SIG-M5 treated with dmso at 0.1 percent for 504 hours (cell line): ENCODE data around the gene RELN.

ENCODE experiments used
- DNase-seq: peaks from one replicate; lab custom pipeline; 2025; ENCODE audit not compliant: unreplicated experiment; lab: John Stamatoyannopoulos, UW

RELN gene

GRCh38 chr7:103690242-103690974 is 299.1 kb downstream of the RELN start:
- no peak for DNase-seq

- no peak for DNase-seq
These were observed 300.2 kb downstream of the RELN start for GRCh38 chr7:103689255-103689654.

GRCh38 chr7:103687951-103688350 is 301.5 kb downstream of the RELN start:
- DNase-seq: no peak

- DNase-seq: no peak
These were observed 302.2 kb downstream of the RELN start for GRCh38 chr7:103687272-103687671.

GRCh38 chr7:103686763-103687162 is 302.7 kb downstream of the RELN start:
- DNase-seq: no peak

GRCh38 chr7:103686064-103686463 is 303.4 kb downstream of the RELN start:
- DNase-seq: no peak

- no peak for DNase-seq
These were observed 303.8 kb downstream of the RELN start for GRCh38 chr7:103685646-103686045.

GRCh38 chr7:103683348-103683747 is 306.1 kb downstream of the RELN start:
- DNase-seq: no peak

GRCh38 chr7:103680161-103681144 is 309.0 kb downstream of the RELN start:
- no peak for DNase-seq

- DNase-seq: no peak
These were observed 310.0 kb downstream of the RELN start for GRCh38 chr7:103679151-103680132.

GRCh38 chr7:103668279-103668941 is 321.0 kb downstream of the RELN start:
- no peak for DNase-seq

- DNase-seq: no peak
These were observed 323.1 kb downstream of the RELN start for GRCh38 chr7:103666326-103666725.

- DNase-seq: no peak
These were observed 324.9 kb downstream of the RELN start for GRCh38 chr7:103664577-103664976.

GRCh38 chr7:103660455-103661371 is 328.7 kb downstream of the RELN start:
- peak; percentile 46 for DNase-seq

GRCh38 chr7:103658055-103659005 is 331.1 kb downstream of the RELN start:
- no peak for DNase-seq

- DNase-seq: no peak
These were observed 332.0 kb downstream of the RELN start for GRCh38 chr7:103657474-103657894.

- DNase-seq: no peak
These were observed 333.2 kb downstream of the RELN start for GRCh38 chr7:103656221-103656620.
